HepG2 (cell line): Measurements from ENCODE around the gene AZU1. TPM values are rescaled to one million over a fixed set of nuclear protein-coding genes. Genes with fewer than 3 reads are reported as not detected.

Experiments used
- ARID3A ChIP-seq: IDR thresholded peaks from 2 replicates; pipeline ENCODE4 v1.6.1; 2012; ENCODE audit warnings: low read depth, low read length, improper control_type of control experiment
- FOXM1 ChIP-seq: sonication (generic); formaldehyde crosslinking; IDR thresholded peaks from 2 replicates; pipeline ENCODE4 v1.5.0; 2020; ENCODE audit warnings: missing genetic modification reagents
- FOXO4 ChIP-seq: sonication (generic); formaldehyde crosslinking; conservative IDR thresholded peaks from 2 replicates; pipeline ENCODE4 v1.8.1; 2023; ENCODE audit warnings: missing genetic modification reagents
- FOXP4 ChIP-seq: sonication (generic); formaldehyde crosslinking; IDR thresholded peaks from 2 replicates; pipeline ENCODE4 v1.4.0; 2020; ENCODE audit warnings: missing genetic modification reagents
- JDP2 ChIP-seq: sonication (generic); formaldehyde crosslinking; IDR thresholded peaks from 2 replicates; pipeline ENCODE4 v1.8.1; 2022; ENCODE audit warnings: missing genetic modification reagents, borderline replicate concordance
- MTF2 ChIP-seq: sonication (generic); formaldehyde crosslinking; IDR thresholded peaks from 2 replicates; pipeline ENCODE4 v1.5.0; 2020; ENCODE audit warnings: missing genetic modification reagents, borderline replicate concordance
- MXD1 ChIP-seq: sonication (generic); formaldehyde crosslinking; IDR thresholded peaks from 2 replicates; pipeline ENCODE4 v1.4.0; 2020; ENCODE audit warnings: mild to moderate bottlenecking, missing genetic modification reagents
- MXI1 ChIP-seq: IDR thresholded peaks from 3 replicates; pipeline ENCODE4 v1.6.1; 2012; ENCODE audit warnings: low read depth, low read length, inconsistent platforms, borderline replicate concordance
- PRDM15 ChIP-seq: sonication (generic); formaldehyde crosslinking; IDR thresholded peaks from 2 replicates; pipeline ENCODE4 v1.4.0; 2020; ENCODE audit warnings: missing genetic modification reagents
- PREB ChIP-seq: sonication (generic); formaldehyde crosslinking; IDR thresholded peaks from 2 replicates; pipeline ENCODE4 v1.4.0; 2020; ENCODE audit warnings: missing genetic modification reagents
- SRSF4 ChIP-seq: fragments of 200-400 bp; formaldehyde crosslinking; IDR thresholded peaks from one replicate; pipeline ENCODE4 v1.6.1; 2018; ENCODE audit warnings: mild to moderate bottlenecking, low read depth, low read length, moderate library complexity; ENCODE audit not compliant: poor library complexity, severe bottlenecking
- SRY ChIP-seq: sonication (generic); formaldehyde crosslinking; IDR thresholded peaks from 2 replicates; pipeline ENCODE4 v1.8.0; 2022; ENCODE audit warnings: mild to moderate bottlenecking, missing genetic modification reagents
- ZNF383 ChIP-seq: sonication (generic); formaldehyde crosslinking; IDR thresholded peaks from 2 replicates; pipeline ENCODE4 v1.4.0; 2020; ENCODE audit warnings: missing genetic modification reagents, mild to moderate bottlenecking, borderline replicate concordance
- ZNF510 ChIP-seq: sonication (generic); formaldehyde crosslinking; IDR thresholded peaks from 2 replicates; pipeline ENCODE4 v1.4.0; 2020; ENCODE audit warnings: low read depth, mild to moderate bottlenecking, missing genetic modification reagents
- ZNF576 ChIP-seq: sonication (generic); formaldehyde crosslinking; IDR thresholded peaks from 2 replicates; pipeline ENCODE4 v1.4.0; 2020; ENCODE audit warnings: mild to moderate bottlenecking, missing genetic modification reagents
- polyA plus RNA-seq, 8 experiments: library from polyadenylated mRNA; depleted of rRNA in 3 of 8; stranded (reverse) in 7 of 8; unstranded in 1 of 8; fragments of >200 nt; fragmentation: Illumina TruSeq in 4 of 8; extraction: Trizol in 4 of 8; gene quantifications; 2 replicates each; pipeline versions ENCODE4 v1.2.1 to v1.2.3, GENCODE V29; 2011 to 2016; ENCODE audit warnings: low read depth in 4 of 8, missing spikeins in 1 of 8, mixed read lengths in 1 of 8; ENCODE audit not compliant: insufficient read depth in 1 of 8
- total RNA-seq, 5 experiments: library from RNA; depleted of rRNA; stranded (reverse); fragments of >200 nt; fragmentation: Illumina TruSeq; extraction: Trizol; gene quantifications; 2 replicates each; pipeline ENCODE4 v1.2.3, GENCODE V29; 2016; ENCODE audit warnings: low read depth in 1 of 5

AZU1 gene
- total and polyA plus RNA-seq, 2 of the 13 experiments (the other 11 are each of a cell fraction or from before 2014, with no cell fraction given): not detected

GRCh38 chr19:778910-779653 is 48.6 kb upstream of the AZU1 start (continued):
- peak; percentile 73; the same call in 1 of the 2 replicates for TF ChIP-seq FOXP4 (CRISPR knock-in tag)
- no peak for TF ChIP-seq SRSF4
- no peak for TF ChIP-seq JDP2
- TF ChIP-seq SRY (CRISPR knock-in tag): 0 out of 2 replicates have a peak, but pooled peaks have one; percentile 75
- peak; percentile 99 for TF ChIP-seq PRDM15 (CRISPR knock-in tag)
- peak; percentile 73; the same call in 1 of the 2 replicates for TF ChIP-seq PREB (CRISPR knock-in tag)
- TF ChIP-seq ZNF576 (CRISPR knock-in tag): no peak
- peak; percentile 86 for TF ChIP-seq MXD1
- TF ChIP-seq MXI1: peak; percentile 77; the same call in 2 of the 3 replicates
- no peak for TF ChIP-seq ZNF383 (CRISPR knock-in tag)
- no peak for TF ChIP-seq FOXO4 (CRISPR knock-in tag)
- no peak for TF ChIP-seq ZNF510 (CRISPR knock-in tag)
- no peak for TF ChIP-seq ARID3A
- no peak for TF ChIP-seq FOXM1
- TF ChIP-seq MTF2: no peak
